ENCODE results near the gene CEP44. TPM values are rescaled to one million over a fixed set of nuclear protein-coding genes. Genes with fewer than 3 reads are reported as not detected.

Gene CEP44, protein sequence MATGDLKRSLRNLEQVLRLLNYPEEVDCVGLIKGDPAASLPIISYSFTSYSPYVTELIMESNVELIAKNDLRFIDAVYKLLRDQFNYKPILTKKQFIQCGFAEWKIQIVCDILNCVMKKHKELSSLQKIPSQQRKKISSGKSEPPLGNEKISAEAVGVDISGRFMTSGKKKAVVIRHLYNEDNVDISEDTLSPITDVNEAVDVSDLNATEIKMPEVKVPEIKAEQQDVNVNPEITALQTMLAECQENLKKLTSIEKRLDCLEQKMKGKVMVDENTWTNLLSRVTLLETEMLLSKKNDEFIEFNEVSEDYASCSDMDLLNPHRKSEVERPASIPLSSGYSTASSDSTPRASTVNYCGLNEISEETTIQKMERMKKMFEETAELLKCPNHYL
- 10 to 100 TPM; 14.2 to 15.3 TPM for total RNA-seq

DNA sequence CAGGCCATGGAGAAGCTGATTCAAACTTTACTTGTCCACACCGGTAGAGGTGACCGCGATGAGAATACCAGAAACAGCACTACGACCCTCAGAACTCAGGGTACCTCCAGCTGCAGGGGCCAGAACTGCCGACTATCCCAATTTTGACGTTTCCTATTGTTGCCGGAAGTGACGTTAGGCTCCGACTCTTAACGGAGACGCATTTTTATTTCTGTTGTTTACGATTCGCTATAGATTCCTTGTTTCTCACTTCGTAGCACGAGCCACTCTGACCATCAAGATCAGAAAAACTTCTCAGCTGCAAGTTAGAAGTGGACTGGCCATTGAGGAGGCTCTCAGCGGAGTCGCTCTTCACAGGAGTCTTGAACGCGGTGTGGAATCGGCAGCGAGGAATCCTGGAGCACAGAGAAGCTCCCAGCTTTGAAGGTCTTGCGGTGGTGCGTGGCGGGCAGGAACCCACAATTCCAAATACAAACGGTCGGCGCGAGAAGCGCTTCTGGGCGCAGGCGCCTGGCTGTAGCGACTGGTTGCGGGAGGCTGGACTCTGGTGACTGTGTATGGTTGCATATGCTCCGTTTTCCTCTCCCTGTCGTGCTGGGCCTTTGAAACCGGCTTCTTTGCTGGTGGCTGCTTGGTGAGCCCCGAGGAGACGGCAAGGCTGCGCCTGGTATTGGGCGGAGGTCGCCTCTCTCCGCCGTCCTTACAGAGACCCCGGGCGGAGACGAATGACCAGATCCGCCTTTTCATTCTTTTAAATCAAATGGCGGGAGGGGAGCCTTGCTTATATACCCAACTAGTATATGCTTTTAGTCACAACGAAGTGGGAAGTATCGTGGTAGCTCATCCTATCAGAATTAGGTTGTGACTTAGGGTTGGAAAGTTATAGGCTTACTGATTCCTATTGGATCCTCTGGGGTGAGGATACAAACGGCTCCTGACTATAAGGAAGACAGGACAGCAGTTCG is at the start of gene CEP44, which contains the start of gene FBXO8:
TSS of gene CEP44 (plus strand) at position 405 of the 965 bp plus-strand sequence. CDS start 15,211 bp downstream, outside the sequence.
TSS of gene FBXO8 (minus strand) at position 161 of the 965 bp plus-strand sequence. CDS start 20,575 bp downstream, outside the sequence.
- H3K9me3 ChIP-seq, result no peaks in the 10 kb centered on the region
- intact Hi-C loops (cut with DNase I), result no loop called here
- peaks cover 3% of the 10 kb centered on the region for H3K4me1 ChIP-seq

DNA sequence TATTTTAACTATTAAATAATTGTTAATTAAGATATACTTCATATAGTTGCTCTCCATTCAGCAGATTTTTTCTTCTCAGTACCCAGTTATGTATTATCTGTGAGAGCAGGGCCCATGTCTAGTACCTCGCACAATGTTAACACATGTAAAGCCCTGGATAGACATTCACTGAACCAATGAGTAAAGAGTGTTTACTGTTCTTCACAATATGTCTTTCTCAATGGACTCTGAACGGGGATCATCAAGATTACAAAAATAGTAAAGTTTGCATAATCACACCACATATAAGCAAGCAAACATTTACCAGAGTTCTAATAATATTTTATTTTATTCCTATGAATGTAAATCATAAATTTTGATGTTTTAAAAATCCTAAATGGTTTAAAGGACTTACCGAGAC is 47.4 kb upstream of the CEP44 start:
- H3K36me3 ChIP-seq, result no peaks in the 10 kb centered on the region
- H3K9me3 ChIP-seq, result no peaks in the 10 kb centered on the region
- DNase-seq, result no peak
- no peaks in the 10 kb centered on the region for H3K4me1 ChIP-seq
- H3K27me3 ChIP-seq, result no peaks in the 10 kb centered on the region
- intact Hi-C loops (cut with DNase I), result no loop called here
- no peak overlapping the region for H3K9ac ChIP-seq (ENCODE audit: low read depth in 2 of 2, low read length in 2 of 2)
- TF ChIP-seq, protein P1, sequence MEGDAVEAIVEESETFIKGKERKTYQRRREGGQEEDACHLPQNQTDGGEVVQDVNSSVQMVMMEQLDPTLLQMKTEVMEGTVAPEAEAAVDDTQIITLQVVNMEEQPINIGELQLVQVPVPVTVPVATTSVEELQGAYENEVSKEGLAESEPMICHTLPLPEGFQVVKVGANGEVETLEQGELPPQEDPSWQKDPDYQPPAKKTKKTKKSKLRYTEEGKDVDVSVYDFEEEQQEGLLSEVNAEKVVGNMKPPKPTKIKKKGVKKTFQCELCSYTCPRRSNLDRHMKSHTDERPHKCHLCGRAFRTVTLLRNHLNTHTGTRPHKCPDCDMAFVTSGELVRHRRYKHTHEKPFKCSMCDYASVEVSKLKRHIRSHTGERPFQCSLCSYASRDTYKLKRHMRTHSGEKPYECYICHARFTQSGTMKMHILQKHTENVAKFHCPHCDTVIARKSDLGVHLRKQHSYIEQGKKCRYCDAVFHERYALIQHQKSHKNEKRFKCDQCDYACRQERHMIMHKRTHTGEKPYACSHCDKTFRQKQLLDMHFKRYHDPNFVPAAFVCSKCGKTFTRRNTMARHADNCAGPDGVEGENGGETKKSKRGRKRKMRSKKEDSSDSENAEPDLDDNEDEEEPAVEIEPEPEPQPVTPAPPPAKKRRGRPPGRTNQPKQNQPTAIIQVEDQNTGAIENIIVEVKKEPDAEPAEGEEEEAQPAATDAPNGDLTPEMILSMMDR (IDR thresholded peaks at IDR 0.05), result no peak
- H3K4me3 ChIP-seq, result no peak overlapping the region
- H3K27ac ChIP-seq, result no peak overlapping the region

More for the DNA sequence above, at the start of gene CEP44, which contains the start of gene FBXO8:
- Histone ChIP-seq H3K27me3 (no peaks in the 10 kb centered on the region), H3K4me3 (peak within 1 kb of the TSS; percentile 53), H3K27ac (peak within 1 kb of the TSS; percentile 98), H3K9ac (ENCODE audit: low read depth in 2 of 2, low read length in 2 of 2) (peak within 1 kb of the TSS; percentile 84 to 97), H3K36me3 (no peaks in the 10 kb centered on the region)
- TF ChIP-seq, protein P1 (IDR thresholded peaks at IDR 0.05), result no peak
- peak; percentile 72 for DNase-seq

GRCh38 chr4:174241162-174241561 is 42.5 kb upstream of the CEP44 start:
- H3K36me3 ChIP-seq, result no peaks in the 10 kb centered on the region
- H3K4me1 ChIP-seq, result no peaks in the 10 kb centered on the region
- H3K27ac ChIP-seq, result no peak overlapping the region
- intact Hi-C loops (cut with DNase I), result no loop called here
- H3K9ac ChIP-seq (ENCODE audit: low read depth in 2 of 2, low read length in 2 of 2), result no peak overlapping the region
- no peak for DNase-seq
- no peaks in the 10 kb centered on the region for H3K27me3 ChIP-seq
- TF ChIP-seq, protein P1 (IDR thresholded peaks at IDR 0.05), result no peak
- H3K4me3 ChIP-seq, result no peak overlapping the region
- no peaks in the 10 kb centered on the region for H3K9me3 ChIP-seq

DNA sequence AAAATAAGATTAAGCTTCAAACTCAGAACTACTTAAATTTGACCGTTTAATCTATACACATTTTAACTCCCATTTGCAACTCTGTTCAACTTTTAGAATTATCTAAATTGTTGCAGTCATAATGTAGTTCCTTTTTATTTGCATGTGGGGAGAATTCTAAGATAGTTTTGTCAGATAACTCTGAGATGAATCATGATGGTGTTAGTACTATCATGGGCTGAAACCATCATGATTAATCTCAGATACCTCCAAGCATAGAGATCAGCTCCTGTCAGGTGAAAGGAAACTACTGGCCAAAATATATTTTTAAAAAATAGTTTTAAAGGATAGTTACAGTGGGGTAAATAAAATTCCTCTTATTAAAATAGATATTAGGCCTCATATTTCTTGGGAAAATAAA is 39.3 kb upstream of the CEP44 start:
- H3K27ac ChIP-seq, result no peak overlapping the region
- H3K36me3 ChIP-seq, result no peaks in the 10 kb centered on the region
- intact Hi-C loops (cut with DNase I), result no loop called here
- no peaks in the 10 kb centered on the region for H3K9me3 ChIP-seq
- TF ChIP-seq, protein P1 (IDR thresholded peaks at IDR 0.05), result no peak
- no peak for DNase-seq
- H3K4me3 ChIP-seq, result no peak overlapping the region
- no peaks in the 10 kb centered on the region for H3K4me1 ChIP-seq
- H3K9ac ChIP-seq (ENCODE audit: low read depth in 2 of 2, low read length in 2 of 2), result no peak overlapping the region
- H3K27me3 ChIP-seq, result no peaks in the 10 kb centered on the region

- no peaks in the 10 kb centered on the region for H3K9me3 ChIP-seq
- intact Hi-C loops (cut with DNase I), result no loop called here
- H3K27ac ChIP-seq, result no peak overlapping the region
- H3K27me3 ChIP-seq, result no peaks in the 10 kb centered on the region
- DNase-seq, result no peak
- no peaks in the 10 kb centered on the region for H3K36me3 ChIP-seq
- no peaks in the 10 kb centered on the region for H3K4me1 ChIP-seq
- TF ChIP-seq, protein P1 (IDR thresholded peaks at IDR 0.05), result no peak
- H3K4me3 ChIP-seq, result no peak overlapping the region
- no peak overlapping the region for H3K9ac ChIP-seq (ENCODE audit: low read depth in 2 of 2, low read length in 2 of 2)
Measured at GRCh38 chr4:174245714-174246113, 38.0 kb upstream of the CEP44 start.

Measured in colonic mucosa (tissue), 4 donors.